Measurements from ENCODE around the gene PPP4R3B.
"Not testable (repeated sequence)": the region's sequence is repeated elsewhere in the genome, so short reads cannot be mapped to it uniquely, and the experiment has no call there.

The PPP4R3B gene

GRCh38 chr2:55592130-55592529 is 25.3 kb downstream of the PPP4R3B start:
- DNase-seq: no peak

GRCh38 chr2:55590810-55591440 is 26.5 kb downstream of the PPP4R3B start:
- no peak for DNase-seq

GRCh38 chr2:55585451-55586080 is 31.9 kb downstream of the PPP4R3B start:
- DNase-seq: no peak

- DNase-seq: no peak
Observed at GRCh38 chr2:55581874-55582547, 35.4 kb downstream of the PPP4R3B start.

- DNase-seq: peak; percentile 8
Observed at GRCh38 chr2:55581435-55581834, 36.0 kb downstream of the PPP4R3B start.

GRCh38 chr2:55569002-55569401 is 48.4 kb downstream of the PPP4R3B start:
- DNase-seq: not testable (repeated sequence)

- no peak for DNase-seq
Observed at GRCh38 chr2:55567298-55567697, 50.1 kb downstream of the PPP4R3B start.

- no peak for DNase-seq
Observed at GRCh38 chr2:55565613-55566012, 51.8 kb downstream of the PPP4R3B start.

- no peak for DNase-seq
Observed at GRCh38 chr2:55560855-55561254, 56.6 kb downstream of the PPP4R3B start.

GRCh38 chr2:55556809-55557208 is 60.6 kb downstream of the PPP4R3B start:
- DNase-seq: no peak

GRCh38 chr2:55555977-55556376 is 61.4 kb downstream of the PPP4R3B start:
- no peak for DNase-seq

GRCh38 chr2:55553321-55553720 is 64.1 kb downstream of the PPP4R3B start:
- DNase-seq: no peak

- no peak for DNase-seq
Observed at GRCh38 chr2:55550368-55551102, 66.9 kb downstream of the PPP4R3B start.

- DNase-seq: not testable (repeated sequence)
Observed at GRCh38 chr2:55547679-55548078, 69.7 kb downstream of the PPP4R3B start.

GRCh38 chr2:55547001-55547400 is 70.4 kb downstream of the PPP4R3B start:
- no peak for DNase-seq

GRCh38 chr2:55530539-55531081 is 86.8 kb downstream of the PPP4R3B start:
- DNase-seq: no peak

GRCh38 chr2:55526174-55526573 is 91.2 kb downstream of the PPP4R3B start:
- DNase-seq: no peak

GRCh38 chr2:55524884-55525437 is 92.5 kb downstream of the PPP4R3B start:
- DNase-seq: no peak

- peak; percentile 35 for DNase-seq
Observed at GRCh38 chr2:55519938-55520885, 97.2 kb downstream of the PPP4R3B start.

GRCh38 chr2:55518841-55519165 is 98.6 kb downstream of the PPP4R3B start:
- peak; percentile 12 for DNase-seq

- peak; percentile 25 for DNase-seq
Observed at GRCh38 chr2:55511508-55512124, 105.8 kb downstream of the PPP4R3B start.

Data from NCI-H510A treated with DMSO at 0.1 percent for 48 hours (cell line).